GM21381 (cell line): ENCODE results near the gene DPP6.

Source experiments
- ATAC-seq: cut with Tn5 transposase; IDR thresholded peaks from one replicate; pipeline ENCODE4 v1.9.1; 2021; ENCODE audit warnings: mild to moderate bottlenecking, moderate library complexity; ENCODE audit not compliant: unreplicated experiment

DPP6 gene

DNA sequence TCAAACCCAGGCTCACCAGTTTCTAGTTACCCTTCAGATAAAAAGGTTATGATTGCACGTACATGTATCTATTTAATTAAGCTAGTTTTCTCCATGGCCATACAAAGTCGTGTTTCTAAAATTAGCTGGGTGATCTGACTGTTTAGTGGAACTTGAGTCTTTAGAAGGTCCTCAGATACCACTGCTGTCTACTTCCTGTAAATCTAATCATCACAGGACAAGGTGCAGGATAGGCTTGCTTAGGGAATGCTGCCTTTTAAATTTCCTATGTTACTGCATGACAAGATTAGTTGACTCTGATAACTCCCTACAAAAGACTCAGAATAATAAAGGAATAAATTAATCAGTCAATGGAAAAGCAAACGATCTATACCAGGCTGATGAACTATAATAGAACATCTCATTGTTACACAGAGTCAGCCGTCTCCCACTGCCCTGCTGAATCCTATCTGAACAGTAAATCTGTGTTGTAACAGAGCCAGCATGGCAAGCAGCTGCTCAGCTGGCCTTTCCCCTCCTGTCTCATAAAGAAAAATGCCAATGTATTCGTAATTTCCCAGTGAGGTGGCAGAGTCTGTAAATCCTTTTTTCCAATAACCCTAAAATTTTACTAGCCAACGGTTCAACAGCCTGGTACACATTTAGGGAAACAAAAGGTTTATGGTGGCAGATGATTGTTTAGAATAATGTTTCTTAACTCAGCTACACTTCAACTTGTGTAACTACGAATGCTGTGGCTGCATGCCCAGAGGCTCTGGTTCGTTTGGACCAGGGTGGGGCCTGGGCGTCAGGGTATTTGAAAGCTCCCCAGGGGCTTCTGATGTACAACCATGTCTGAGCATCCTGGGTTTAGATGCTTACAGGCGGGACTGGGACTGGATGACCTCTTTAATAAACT lies 632.7 kb downstream of the DPP6 start:
- no peak for ATAC-seq

DNA sequence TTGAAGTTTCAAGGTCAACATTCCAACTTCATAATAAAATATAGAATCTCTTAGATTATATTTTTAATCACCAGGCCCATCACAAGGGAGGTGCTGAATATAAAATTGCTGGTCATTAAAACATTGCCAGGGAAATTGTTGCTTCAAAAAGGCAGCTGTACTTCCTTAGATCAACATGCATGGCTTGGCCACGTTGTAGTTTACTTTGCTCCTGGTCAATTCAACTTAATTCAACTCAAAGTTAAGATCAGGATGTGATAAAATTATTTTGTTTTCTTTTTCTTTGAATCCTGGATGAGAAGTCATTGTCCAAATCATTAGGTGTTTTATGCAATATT lies 633.3 kb downstream of the DPP6 start:
- ATAC-seq: no peak

DNA sequence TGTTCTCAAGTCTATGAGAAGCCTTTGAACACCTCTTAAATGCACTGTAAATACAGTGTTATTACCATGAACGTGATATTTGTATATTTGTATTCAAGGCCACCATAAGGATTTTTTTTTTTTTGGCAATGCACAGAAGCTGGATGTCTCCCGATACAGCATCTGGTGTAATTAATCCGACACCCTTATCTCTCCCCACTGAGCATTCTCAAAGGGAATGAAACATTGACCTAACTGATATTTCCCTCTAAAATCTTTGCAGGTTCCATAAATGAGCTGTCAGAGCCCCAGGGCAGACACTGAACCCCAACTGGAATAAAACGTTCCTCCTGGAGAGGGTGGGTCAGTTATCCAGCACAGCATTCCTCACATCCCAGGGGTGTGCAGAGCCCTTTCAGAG lies 634.1 kb downstream of the DPP6 start:
- no peak for ATAC-seq

DNA sequence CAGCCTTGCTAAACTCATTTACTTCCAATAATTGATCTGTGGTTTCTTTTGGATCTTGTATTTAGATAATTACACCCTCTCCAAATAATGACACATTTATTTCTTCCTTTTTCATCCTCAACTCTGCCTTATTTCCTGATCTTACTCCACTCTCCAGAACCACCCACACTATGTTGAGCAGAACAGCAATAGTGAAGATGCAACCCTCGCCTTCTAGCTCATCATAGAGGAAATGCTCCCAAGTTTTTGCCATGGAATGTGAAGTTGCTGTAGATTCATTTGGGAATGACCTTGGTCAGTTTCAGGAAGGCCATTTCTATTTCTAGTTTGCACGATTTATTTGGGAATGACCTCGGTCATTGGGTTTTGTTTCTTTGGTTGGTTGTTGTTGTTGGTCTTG lies 636.8 kb downstream of the DPP6 start:
- ATAC-seq: no peak

DNA sequence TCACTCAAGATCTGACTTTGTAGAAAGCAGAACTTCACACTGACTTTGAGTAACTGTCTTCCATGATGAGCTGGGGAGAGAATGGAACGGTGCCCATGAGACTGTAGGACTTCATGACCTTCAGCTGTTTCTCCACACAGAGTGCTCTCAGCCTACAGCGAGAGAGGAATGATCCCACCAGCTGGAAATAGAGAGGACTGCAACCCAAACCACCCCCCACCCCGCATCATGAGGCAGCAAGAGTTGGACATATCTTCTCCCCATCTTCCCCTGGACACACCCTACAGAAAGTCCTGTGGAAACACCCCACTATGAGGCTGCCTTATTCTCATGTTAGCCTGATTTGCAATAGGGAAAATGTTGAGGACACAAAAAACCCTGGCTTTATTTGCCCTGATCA lies 638.2 kb downstream of the DPP6 start:
- no peak for ATAC-seq

DNA sequence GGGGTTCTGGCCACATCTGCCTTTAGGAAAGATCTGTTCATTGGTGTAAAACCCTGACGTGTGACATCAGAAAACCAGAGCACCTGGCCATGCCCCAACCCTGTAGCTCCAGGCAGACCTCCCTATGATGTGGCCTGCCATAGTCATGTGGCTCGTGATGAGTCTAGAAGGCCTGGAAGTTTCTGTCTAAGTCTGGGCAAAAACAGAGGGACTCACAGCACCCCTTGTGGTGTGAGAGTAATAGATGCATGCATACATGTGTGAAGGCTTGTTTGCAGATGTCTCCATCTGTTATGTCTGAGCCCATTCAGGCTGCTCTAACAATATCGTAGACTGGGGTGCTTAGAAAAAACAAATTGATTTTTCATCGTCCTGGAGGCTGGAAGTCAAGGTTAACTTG lies 641.5 kb downstream of the DPP6 start:
- ATAC-seq: no peak

DNA sequence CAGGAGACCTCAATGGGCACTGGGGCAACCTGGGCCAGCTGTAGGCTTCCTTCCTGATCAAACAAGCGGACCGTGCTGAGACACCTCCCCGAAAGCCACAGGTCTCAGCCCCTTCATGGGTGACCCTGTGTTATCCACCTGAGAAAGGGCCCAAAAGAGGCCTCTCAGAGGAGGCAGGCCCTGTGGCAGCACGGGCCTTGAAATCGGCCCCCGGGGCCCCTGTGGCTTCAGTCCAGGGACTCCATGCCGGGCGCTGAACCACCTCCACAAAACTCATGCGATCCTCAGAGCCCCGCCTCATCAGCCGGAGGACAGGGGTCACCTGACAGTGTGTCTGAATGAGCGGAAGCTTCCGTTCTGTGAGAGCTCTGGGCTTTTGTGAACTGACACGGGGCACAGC lies 643.6 kb downstream of the DPP6 start:
- no peak for ATAC-seq

DNA sequence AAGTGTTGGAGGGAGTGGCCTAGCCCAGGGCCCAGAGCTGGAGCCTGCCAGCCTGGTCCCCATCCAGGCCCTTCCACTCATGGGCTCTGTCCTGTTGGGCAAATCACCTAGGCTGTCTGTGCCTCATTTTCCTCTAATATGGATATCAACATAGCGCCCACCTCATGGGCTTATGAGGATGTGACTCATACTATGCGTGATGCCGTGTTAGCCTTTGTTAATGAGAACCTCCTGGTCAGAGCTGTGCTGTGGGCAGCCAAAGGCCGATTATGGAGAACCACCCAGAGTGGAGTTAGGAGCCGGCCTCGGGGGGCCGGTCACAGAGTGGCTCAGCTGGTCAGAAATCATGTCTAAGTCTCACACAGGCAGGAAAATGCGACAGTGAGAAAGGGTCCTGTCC lies 644.4 kb downstream of the DPP6 start:
- no peak for ATAC-seq

DNA sequence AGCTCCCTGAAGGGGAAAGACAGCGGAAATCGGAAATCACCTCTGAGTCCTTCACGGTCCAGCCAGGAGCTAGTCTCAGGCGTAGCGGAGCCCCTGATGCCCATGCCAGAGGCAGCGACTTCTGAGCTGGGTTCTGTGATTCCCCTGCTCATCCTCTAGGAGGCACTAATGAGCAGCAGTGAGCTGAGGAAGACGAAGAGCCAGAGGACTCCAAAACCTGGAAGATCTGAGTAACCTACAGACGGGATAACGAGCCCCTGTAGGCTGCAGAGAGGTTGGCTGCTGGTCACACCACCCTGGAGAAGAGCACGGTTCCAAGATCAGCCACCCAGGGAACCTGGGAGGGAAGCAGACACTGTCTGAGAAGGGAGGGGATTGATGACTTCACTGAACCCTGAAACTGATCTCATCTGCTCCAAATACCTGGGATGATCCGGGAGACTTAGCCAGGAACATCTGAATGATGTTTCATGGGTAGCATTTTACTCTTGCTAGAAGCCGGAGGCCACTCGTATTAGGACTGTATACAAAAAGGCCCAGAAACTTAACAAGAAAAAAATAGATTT lies 646.6 kb downstream of the DPP6 start:
- no peak for ATAC-seq

DNA sequence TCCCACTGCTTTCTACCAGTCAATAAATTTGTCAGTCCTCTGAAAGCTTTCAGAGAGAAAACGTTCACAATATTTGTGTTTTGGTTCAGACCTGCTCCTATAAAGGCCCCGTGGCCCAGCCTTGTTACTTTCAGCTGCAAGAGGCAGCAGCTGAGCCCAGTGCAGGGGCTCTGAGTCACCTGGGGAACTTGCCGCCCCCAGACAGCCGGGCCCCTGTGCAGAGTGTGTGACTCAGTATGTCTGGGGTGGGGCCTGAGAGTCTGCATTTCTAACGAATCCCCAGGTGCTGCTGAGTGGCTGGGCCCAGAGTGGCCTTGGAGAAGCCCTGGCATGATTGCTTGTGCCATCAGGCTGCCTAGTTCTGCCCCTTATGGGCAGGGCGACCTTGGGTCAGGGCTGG lies 647.2 kb downstream of the DPP6 start:
- ATAC-seq: no peak

DNA sequence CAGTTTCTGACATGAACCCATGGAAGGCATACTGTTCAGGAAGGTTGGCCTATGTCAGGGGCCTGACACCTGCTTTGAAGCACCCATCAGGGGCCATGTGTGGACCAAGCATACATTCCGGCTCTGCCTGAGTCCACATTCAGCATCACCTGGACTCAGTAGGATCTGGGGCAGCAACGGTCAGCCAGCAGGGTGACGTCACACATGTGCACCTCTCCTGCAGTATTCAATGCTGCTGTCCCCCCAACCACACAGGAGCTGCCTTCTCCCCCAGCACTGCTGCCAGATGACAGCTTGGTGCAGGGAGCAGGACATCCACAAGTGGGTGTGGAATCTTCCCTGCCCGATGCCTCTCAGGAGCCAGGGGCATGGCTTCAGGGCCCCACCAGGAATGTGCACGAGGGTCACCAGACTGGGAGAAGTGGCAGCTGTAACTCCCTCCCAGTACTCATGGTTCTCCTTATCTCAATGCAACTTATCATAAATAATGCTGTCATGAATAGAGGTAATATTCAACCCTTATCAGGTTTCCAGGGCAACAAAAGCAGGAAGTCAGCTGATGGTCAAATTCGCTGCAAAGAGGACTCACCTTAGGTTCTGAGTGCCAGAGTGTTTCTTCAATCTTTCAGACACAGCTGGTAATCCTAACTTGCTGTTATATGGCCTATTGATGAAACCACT lies 657.8 kb downstream of the DPP6 start:
- no peak for ATAC-seq

DNA sequence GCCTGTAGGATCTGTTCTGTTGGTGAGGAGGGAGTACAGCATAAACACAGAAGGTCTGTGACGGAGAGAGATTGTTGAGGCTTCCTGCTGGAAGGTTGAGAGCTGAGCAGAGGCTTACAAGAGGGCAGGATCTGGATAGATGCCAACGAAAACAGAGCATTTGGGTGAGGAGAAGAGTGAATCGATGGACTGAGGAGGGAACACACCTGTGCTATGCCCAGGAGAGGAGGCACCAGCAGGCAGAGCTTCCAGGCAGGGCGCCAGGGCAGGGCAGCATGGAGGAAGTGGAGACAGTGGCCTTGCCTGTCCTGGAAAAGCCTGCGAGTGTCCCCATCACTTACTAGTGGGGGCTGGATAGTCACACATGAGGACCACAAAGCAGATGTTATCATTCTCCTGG lies 667.8 kb downstream of the DPP6 start:
- ATAC-seq: no peak

DNA sequence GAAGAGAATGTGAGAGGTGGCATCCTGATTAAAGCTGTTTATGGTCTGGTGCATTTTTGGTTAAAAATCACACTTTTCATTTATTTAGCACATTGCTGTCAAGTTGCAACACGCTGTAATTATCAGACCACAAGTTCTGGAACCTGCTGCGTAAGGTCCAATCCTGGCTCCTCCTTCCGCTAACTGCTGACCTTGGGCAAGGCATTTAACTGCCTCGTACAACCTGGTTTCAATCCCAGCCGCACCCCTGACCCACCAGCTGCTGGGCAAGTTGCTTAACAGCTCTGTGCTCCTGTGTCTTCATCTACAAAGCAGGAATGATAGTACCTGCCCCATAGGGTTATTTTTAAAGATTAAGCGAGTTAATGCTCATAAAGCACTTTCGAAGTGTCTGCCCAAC lies 668.9 kb downstream of the DPP6 start:
- no peak for ATAC-seq

DNA sequence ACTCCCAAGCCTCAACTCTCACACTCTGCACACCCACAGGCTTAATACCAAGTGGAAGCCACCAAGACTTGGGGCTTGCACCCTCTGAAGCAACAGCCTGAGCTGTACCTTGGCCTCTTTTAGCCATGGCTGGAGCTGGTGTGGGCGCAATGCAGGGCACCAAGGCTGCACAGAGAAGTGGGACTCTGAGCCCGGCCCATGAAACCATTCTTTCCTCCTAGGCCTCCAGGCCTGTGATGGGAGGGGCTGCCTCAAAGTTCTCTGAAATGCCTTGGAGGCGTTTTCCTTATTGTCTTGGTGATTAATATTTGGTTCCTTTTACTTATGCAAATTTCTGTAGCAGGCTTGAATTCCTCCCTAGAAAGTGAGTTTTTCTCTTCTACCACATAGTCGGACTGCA lies 674.2 kb downstream of the DPP6 start:
- no peak for ATAC-seq

DNA sequence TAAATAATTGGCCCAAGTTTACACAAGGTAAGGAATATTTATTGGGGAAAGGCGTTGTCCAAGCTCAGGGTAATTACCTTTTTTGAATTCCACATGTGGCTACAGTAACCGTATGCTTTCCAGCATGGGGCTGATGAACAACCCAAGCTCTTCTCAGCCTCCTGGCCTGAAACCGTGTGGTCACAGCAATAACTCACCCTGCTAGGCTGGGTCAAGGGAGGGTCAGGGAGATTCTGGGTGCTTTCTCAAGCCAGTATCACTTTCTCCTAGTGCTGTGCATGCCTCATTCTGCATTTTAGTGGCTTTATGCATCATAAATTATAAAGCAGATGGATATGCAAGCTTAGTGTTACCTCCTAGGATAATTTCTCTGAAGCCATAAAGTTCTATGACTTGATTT lies 676.9 kb downstream of the DPP6 start:
- no peak for ATAC-seq

DNA sequence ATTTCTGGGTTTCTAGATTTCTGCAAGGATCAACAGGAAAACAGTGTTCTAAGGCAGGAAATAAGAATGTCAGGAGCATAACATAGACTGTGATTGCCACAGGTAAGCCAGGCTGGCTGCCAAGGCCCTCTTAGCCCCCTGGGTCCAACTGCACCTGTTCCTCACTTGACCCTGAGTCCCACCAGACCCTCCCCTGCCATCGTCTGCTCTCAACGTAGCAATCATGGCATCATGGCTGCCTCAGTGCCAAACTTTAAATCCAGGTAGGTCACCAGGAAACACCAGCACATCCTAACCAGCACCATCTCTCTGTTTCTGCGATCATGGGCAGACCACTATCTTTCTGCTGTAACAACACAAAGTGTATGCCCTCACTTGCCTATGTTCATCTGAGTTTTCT lies 683.6 kb downstream of the DPP6 start:
- no peak for ATAC-seq

DNA sequence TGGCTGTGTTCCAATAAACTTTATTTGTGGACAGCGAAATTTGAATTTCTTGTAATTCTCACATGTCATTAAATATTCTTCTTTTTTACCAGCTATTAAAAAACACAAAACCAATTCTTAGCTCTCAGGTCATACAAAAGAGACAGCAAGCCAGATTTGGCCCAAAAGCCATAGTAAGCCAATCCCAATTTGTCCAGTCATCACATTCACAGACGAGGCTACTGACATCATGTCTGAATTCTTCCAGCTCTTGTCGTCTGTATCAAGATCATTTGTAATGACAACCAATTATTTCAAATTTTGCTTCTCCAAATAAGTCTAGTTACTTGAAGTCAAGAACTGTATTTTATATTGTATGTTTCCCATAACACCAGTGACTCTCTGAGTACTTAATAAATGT lies 684.2 kb downstream of the DPP6 start:
- ATAC-seq: no peak

DNA sequence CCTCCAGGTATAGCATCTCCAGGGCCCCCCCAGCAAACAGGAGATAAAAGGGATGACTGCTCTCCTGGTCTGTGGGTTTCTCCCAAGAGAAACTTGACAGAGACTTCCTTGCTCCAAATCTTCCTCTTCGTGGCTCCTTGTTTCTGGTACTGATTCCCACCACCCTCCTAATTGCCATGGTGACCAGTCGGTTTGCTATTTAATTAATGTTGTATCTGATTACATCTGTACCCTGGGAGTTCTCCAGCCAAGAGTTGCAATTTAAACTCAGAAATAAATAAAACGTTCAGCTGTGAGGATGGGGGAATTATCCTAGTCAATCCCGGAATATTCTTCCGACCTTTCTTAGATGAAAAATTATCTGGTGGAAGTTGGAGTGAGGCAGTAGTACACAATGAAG lies 686.0 kb downstream of the DPP6 start:
- no peak for ATAC-seq

DNA sequence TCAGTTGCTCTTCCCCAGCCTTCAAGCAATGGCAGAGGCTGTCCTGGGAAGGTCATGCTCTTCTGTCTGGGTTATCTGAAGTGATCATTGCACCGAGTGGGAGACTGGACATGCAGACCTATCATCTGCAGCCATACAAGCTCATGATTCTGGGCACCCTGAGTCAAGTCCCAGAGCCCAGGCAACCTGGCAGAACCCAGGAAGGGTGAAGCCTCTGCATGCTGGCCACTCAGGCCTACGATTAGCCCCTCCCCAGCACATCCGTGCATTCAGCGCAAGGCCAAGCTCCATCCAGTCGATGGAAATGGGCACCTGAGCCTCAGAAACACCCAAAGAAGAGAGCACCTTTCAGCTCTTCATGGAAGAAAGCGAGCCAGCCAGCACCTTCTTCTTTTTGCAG lies 688.9 kb downstream of the DPP6 start:
- no peak for ATAC-seq

DNA sequence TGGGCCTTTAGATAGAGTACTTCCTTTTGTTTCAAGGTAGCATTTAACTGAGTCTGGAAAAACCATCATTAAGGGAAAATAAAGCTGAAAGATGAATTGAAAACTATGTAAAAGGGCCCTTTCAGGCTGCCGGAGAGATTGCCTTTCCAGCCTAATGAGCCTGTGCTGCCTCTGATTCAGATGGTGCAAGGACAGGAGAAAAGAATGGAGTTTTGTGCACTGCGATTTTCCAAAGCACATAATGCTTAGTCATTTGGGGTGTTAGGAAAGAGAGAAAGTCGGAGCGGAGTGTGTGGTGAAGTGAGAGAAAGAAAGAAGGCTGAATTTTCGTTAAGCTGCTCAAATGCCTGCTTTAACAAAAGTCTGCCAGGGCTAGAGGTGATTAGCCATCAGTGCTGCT lies 691.0 kb downstream of the DPP6 start:
- ATAC-seq: no peak

DNA sequence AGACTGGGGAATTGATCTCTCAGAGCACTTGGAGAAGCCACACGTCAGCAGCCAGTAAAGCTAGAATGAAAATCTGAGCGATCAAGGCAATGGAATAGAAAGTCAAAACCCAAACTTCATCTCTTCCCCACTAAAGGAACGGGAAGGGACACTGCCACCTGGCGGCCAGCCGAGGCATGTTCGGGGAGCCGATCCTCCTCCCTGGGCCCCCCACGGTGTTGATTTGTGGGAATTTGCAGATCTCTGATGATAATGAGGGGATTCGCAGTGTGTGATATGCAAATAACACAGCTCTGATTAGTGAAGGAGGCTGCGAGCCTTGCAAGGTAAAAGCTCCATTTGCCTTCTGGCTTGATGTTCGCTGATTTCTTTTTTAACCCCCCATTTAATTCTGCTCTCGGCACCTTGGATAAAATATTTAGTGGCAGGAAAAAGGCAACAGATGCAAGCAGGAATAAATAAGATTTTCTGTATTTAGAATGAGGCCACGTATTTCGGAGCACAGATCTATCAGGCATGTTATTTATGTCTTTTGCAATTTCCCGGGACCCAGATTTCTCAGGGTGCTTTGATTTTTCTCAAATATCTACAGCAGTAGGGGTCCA lies 692.2 kb downstream of the DPP6 start:
- no peak for ATAC-seq

DNA sequence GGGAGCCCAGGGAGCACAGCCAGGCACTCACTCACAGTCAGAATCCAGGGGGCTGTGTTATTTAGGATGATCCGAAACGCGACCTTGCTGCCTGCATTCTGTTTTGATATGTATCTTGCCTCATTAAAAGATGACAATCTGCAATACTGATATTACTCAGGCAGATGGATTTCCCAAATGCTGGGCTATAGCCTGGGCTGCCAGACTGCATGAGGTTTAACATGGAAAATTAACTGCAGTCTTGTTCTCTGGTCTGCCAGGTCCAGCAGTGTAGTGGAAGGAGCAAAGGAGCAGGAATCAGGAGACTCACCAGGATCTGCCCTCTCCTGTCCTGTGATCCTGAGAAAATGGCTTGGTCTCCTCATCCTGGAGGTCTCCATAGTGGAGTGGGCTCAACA lies 692.7 kb downstream of the DPP6 start:
- ATAC-seq: no peak
